Ishikawa (cell line): ENCODE data around the gene EML4.

Source experiments
- CEBPB ChIP-seq: IDR thresholded peaks from 2 replicates; pipeline ENCODE4 v1.6.1; 2012
- CREB1 ChIP-seq: IDR thresholded peaks from 2 replicates; pipeline ENCODE4 v1.6.1; 2012; ENCODE audit warnings: low read depth
- EGR1 ChIP-seq: IDR thresholded peaks from 2 replicates; pipeline ENCODE4 v1.6.1; 2012
- EP300 ChIP-seq: IDR thresholded peaks from 2 replicates; pipeline ENCODE4 v1.6.1; 2012; ENCODE audit warnings: borderline replicate concordance
- FOXM1 ChIP-seq: IDR thresholded peaks from 2 replicates; pipeline ENCODE4 v1.6.1; 2012; ENCODE audit warnings: low read depth, borderline replicate concordance
- NFIC ChIP-seq: IDR thresholded peaks from 2 replicates; pipeline ENCODE4 v1.6.1; 2012
- RAD21 ChIP-seq: IDR thresholded peaks from 2 replicates; pipeline ENCODE4 v1.6.1; 2012; ENCODE audit warnings: low read depth
- TAF1 ChIP-seq: IDR thresholded peaks from 2 replicates; pipeline ENCODE4 v1.6.1; 2012; ENCODE audit warnings: low read depth, mild to moderate bottlenecking
- TCF12 ChIP-seq: IDR thresholded peaks from 2 replicates; pipeline ENCODE4 v1.6.1; 2012; ENCODE audit warnings: low read depth
- TEAD4 ChIP-seq: IDR thresholded peaks from 2 replicates; pipeline ENCODE4 v1.6.1; 2012
- YY1 ChIP-seq: IDR thresholded peaks from 2 replicates; pipeline ENCODE4 v1.6.1; 2012; ENCODE audit warnings: low read depth
- ZBTB7A ChIP-seq: IDR thresholded peaks from 2 replicates; pipeline ENCODE4 v1.6.1; 2012; ENCODE audit warnings: low read depth
- TF ChIP-seq, protein P1 (sequence below): IDR thresholded peaks from 2 replicates; pipeline ENCODE4 v1.6.1; 2012
- TF ChIP-seq, protein P2 (sequence below): IDR thresholded peaks from 2 replicates; pipeline ENCODE4 v1.6.1; 2012
- TF ChIP-seq, protein P3 (sequence below): IDR thresholded peaks from 2 replicates; pipeline ENCODE4 v1.6.1; 2012; ENCODE audit warnings: low read depth, mild to moderate bottlenecking

Gene EML4

DNA sequence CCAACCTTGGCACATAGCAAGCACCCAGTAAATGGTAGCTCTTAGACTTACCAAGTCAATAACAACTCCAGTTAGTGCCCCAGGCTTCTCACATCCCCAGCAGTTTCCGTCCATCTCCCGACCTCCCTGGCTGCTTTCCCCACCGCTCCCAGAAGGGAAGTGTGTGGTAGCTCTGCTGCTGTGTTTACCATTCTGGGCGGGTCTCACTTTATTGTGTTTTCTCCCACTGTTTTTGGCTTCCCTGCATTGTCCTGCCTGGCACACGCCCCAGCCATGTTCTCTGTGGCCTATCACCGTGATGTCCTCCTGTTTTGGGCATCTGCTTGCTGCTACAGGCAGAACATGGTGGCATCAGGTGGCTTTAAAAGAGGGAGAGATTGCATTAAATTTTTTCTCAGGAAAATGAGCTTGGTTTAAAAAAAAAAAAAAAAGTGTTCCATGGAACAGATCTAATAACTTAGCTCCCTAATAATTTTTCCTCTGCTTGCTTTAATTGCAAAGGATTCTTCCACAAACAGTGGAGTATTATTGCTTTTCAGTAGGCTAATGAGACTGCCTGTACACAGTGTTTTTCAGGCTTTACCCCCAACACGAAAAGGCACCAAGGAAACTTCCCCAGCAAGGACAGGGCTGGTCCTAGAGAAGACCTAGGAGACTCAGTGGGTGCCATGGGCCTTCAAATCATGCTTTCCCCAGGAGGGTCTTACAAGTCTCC lies 199.8 kb downstream of the EML4 start:
- TF ChIP-seq EP300 (no peak), ZBTB7A (no peak), CEBPB (no peak), FOXM1 (no peak), TAF1 (no peak), TEAD4 (no peak), TCF12 (no peak), NFIC (no peak), EGR1 (no peak), YY1 (no peak), CREB1 (no peak)
- TF ChIP-seq, protein P1, sequence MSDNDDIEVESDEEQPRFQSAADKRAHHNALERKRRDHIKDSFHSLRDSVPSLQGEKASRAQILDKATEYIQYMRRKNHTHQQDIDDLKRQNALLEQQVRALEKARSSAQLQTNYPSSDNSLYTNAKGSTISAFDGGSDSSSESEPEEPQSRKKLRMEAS: no peak
- TF ChIP-seq, protein P2, sequence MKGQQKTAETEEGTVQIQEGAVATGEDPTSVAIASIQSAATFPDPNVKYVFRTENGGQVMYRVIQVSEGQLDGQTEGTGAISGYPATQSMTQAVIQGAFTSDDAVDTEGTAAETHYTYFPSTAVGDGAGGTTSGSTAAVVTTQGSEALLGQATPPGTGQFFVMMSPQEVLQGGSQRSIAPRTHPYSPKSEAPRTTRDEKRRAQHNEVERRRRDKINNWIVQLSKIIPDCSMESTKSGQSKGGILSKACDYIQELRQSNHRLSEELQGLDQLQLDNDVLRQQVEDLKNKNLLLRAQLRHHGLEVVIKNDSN: no peak
- TF ChIP-seq, protein P3, sequence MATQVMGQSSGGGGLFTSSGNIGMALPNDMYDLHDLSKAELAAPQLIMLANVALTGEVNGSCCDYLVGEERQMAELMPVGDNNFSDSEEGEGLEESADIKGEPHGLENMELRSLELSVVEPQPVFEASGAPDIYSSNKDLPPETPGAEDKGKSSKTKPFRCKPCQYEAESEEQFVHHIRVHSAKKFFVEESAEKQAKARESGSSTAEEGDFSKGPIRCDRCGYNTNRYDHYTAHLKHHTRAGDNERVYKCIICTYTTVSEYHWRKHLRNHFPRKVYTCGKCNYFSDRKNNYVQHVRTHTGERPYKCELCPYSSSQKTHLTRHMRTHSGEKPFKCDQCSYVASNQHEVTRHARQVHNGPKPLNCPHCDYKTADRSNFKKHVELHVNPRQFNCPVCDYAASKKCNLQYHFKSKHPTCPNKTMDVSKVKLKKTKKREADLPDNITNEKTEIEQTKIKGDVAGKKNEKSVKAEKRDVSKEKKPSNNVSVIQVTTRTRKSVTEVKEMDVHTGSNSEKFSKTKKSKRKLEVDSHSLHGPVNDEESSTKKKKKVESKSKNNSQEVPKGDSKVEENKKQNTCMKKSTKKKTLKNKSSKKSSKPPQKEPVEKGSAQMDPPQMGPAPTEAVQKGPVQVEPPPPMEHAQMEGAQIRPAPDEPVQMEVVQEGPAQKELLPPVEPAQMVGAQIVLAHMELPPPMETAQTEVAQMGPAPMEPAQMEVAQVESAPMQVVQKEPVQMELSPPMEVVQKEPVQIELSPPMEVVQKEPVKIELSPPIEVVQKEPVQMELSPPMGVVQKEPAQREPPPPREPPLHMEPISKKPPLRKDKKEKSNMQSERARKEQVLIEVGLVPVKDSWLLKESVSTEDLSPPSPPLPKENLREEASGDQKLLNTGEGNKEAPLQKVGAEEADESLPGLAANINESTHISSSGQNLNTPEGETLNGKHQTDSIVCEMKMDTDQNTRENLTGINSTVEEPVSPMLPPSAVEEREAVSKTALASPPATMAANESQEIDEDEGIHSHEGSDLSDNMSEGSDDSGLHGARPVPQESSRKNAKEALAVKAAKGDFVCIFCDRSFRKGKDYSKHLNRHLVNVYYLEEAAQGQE: no peak

DNA sequence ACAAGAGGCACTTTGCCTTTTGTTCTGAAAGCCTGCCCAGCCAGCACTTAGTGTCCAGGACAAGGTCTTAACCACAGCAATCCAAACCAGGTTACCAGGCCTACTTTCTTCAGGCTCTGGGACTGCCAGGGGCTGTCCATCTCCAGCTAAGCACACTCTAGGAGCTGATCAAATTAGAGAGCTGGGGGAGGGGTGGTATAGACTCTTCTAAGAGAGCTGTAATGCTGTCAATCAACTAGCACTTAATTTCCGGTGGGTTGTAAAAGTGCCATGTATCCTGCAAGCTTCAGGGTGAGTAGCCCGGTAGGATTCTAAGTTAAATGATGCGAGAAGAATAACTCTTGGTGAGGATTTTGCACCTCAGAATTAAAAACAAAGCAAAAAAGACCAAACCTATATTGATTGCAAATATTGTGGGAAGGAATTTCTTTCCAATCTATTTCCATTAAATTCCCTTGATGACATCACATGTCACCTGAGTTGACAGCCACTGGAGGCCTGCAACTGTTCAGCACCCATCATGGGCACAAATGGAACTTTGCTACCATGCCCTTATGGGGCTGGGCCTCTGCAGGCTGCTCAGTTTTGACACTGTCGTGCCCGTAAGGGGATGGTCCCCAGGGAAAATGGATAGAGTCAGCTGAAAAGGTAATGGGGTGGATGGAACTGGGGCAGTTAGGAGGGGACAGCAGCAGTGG lies 200.5 kb downstream of the EML4 start:
- TF ChIP-seq, protein P1: no peak
- TF ChIP-seq NFIC (no peak), YY1 (no peak), ZBTB7A (no peak), CREB1 (no peak), TEAD4 (no peak), CEBPB (no peak), TCF12 (no peak), FOXM1 (no peak), EGR1 (no peak)
- TF ChIP-seq, protein P3: no peak
- TF ChIP-seq, protein P2: no peak

DNA sequence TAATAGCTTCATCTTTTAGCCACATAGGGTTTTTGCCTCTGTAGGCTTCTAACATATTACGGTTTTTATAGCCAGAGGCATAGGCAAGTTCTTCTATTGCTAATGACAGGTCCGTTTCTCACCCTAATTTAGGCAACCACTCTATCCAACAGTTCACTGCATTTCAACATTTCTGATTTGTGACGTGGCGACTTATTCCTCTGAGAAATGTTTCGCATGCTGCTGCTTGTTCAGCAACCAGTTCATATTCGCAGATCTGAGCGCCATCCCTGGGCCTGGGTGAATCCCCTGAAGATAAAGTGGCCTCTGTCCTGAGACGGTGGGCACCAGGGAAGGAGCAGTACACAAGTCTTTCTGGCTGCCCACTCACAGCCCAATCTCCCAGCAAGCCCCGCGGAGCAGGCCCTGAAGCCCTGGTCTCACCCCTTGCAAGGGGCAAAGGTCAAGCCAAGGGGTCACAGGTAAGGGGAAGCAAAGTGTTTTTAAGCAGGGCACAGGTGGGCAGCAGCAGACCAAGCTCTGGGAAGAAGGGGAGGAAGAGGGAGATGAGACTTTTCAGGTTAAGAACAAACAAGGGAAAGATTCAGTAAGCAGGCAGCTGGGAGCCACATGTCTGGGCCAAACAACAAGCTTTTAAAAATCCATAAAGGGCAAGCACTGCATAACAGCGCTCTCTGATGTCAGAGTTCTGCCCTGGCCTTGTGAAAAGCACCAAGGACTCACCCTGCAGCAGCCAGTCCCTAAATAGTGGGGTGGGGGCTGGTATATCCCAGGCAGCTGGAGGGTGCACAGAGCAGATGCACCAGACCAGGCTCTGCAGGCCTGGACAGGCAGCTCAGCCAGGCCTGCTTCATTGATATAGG lies 202.7 kb downstream of the EML4 start:
- TF ChIP-seq CEBPB (no peak), TAF1 (no peak), TEAD4 (no peak), CREB1 (no peak), EGR1 (no peak), FOXM1 (no peak), RAD21 (no peak), TCF12 (no peak), NFIC (no peak), YY1 (no peak), EP300 (no peak)
- TF ChIP-seq, protein P2: no peak
- TF ChIP-seq, protein P3: no peak
- TF ChIP-seq, protein P1: no peak
